Immature natural killer cell (primary cell): ENCODE results near the gene OR6X1. TPM values are rescaled to one million over a fixed set of nuclear protein-coding genes. Genes with fewer than 3 reads are reported as not detected.

Experiments
- DNase-seq, 3 donors: peaks; one replicate each; pipeline ENCODE4 v3.0.0; 2022; ENCODE audit warnings: mixed read lengths in 1 of 3
- H3K27ac Mint-ChIP-seq, 6 donors: one replicate each; pipeline ENCODE4 v1.8.0; 2020; ENCODE audit warnings: mixed read lengths in 6 of 6, mild to moderate bottlenecking in 5 of 6, inconsistent platforms in 4 of 6, moderate library complexity in 3 of 6
- H3K27me3 Mint-ChIP-seq, 3 donors: one replicate each; pipeline ENCODE4 v1.8.0; 2020 to 2021; ENCODE audit warnings: low read depth in 3 of 3, mild to moderate bottlenecking in 3 of 3, mixed read lengths in 3 of 3, moderate library complexity in 3 of 3, inconsistent platforms in 1 of 3
- H3K36me3 Mint-ChIP-seq, 3 donors: one replicate each; pipeline ENCODE4 v1.8.0; 2020; ENCODE audit warnings: mixed read lengths in 3 of 3, inconsistent platforms in 2 of 3, mild to moderate bottlenecking in 2 of 3
- H3K4me1 Mint-ChIP-seq, 2 donors: one replicate each; pipeline ENCODE4 v1.8.0; 2020; ENCODE audit warnings: inconsistent platforms in 2 of 2, mild to moderate bottlenecking in 2 of 2, mixed read lengths in 2 of 2, moderate library complexity in 1 of 2
- H3K4me3 Mint-ChIP-seq, 5 donors: one replicate each; pipeline ENCODE4 v1.8.0; 2020; ENCODE audit warnings: mild to moderate bottlenecking in 5 of 5, mixed read lengths in 5 of 5, inconsistent platforms in 3 of 5, moderate library complexity in 3 of 5
- H3K9me3 Mint-ChIP-seq, 6 donors: one replicate each; pipeline ENCODE4 v1.8.0; 2020; ENCODE audit warnings: mild to moderate bottlenecking in 6 of 6, mixed read lengths in 6 of 6, inconsistent platforms in 4 of 6, moderate library complexity in 3 of 6
- polyA plus RNA-seq, 3 donors: library from polyadenylated mRNA; unstranded; fragments of 300-500 nt; fragmentation: Illumina TruSeq; gene quantifications; one replicate each; pipeline ENCODE4 v1.2.3, GENCODE V29; 2021

OR6X1 gene
- polyA plus RNA-seq, 3 donors from 2014 or later: not detected

GRCh38 chr11:123704341-123704740 lies 50.0 kb downstream of the OR6X1 start:
- Mint-ChIP-seq H3K36me3 (no peaks in the 10 kb centered on the region), H3K4me1 (no peaks in the 10 kb centered on the region), H3K4me3 (no peak overlapping the region), H3K27ac (no peak overlapping the region), H3K27me3 (peaks cover 0 to 7% (median 4%) of the 10 kb centered on the region in 3 donors), H3K9me3 (no peaks in the 10 kb centered on the region)
- DNase-seq: no peak

Other genes starting within 250 kb of the OR6X1 start
- gene SCN3B, start 99.9 kb downstream of the OR6X1 start, polyA plus RNA-seq: not detected
- gene ZNF202, start 12.9 kb downstream of the OR6X1 start, polyA plus RNA-seq: 1 to 10 TPM in 2 of 3 donors, not detected in 1; 3.2 to 7.1 TPM
- gene OR6M1, start 51.8 kb upstream of the OR6X1 start, polyA plus RNA-seq: not detected
- gene TMEM225, start 131.2 kb upstream of the OR6X1 start, polyA plus RNA-seq: not detected
- not detected for gene OR8D4, start 147.6 kb upstream of the OR6X1 start, polyA plus RNA-seq
- gene OR4D5, start 185.1 kb upstream of the OR6X1 start, polyA plus RNA-seq: not detected
- gene OR6T1, start 189.3 kb upstream of the OR6X1 start, polyA plus RNA-seq: not detected
- not detected for gene OR10S1, start 223.3 kb upstream of the OR6X1 start, polyA plus RNA-seq
- not detected for gene OR10G6, start 240.6 kb upstream of the OR6X1 start, polyA plus RNA-seq